Measurements from ENCODE around the gene IL17RE.
A peak's percentile ranks its signal among the peaks of the same experiment; 100 is the strongest.
"Not testable (repeated sequence)": the region's sequence is repeated elsewhere in the genome, so short reads cannot be mapped to it uniquely, and the experiment has no call there.

IL17RE gene

DNA sequence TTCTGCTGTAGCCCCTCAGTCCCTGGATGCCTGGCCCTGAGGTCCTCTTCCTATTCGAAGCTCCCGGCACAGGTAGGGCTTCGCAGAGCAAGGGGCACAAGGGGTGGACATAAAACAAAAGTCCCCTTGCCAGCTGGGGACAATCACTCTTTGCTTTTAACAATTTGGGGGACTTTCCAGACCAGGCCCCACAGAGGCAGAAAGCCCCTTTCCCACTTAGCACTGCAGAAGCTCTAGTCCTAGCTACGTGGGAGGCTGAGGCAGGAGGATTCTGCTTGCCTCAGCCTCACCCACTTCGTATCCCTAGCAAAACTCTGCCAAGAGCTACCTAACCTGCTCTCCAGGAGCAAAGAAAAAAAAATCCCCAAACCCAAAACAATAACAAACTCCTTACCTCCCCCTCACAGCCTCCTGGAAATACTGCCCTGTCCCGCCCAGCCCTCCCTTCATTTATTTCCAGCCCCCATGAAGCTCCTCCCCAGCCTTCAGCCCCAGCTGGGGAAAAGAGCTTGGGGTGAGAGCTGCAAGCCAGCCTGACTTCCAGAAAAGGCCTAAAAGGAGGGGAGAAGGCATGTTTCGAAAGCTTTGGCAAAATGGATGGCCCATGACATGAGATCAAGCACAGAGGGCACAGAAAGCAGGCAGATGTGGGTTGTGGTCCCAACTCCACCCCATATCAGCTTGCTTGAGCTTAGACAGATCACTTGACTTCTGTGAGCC, 22.7 kb upstream of the IL17RE start, which contains the start of gene CIDEC:
CIDEC (minus strand) TSS at position 424 of the 720 bp plus-strand sequence. CDS start 1,767 bp downstream, outside the sequence.
- no peak for DNase-seq (ENCODE audit: low spot score)

DNA sequence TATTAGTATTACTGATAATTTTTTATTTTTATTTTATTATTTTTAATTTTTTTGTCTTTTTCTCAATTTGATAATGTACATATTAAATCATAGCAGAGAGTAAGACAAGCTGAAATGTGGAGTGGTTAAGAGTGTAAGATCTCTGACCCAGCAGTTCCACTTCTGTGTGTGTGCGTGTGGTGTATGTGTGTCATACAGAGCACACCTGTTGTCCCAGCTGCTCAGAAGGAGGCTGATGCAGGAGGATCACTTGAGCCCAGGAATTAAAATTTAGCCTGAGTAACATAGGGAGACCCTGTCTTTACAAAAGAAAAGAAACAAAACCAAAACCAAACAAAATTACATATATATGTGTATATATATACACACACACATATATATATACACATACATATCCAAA, 21.2 kb upstream of the IL17RE start:
- no peak for DNase-seq (ENCODE audit: low spot score)

DNA sequence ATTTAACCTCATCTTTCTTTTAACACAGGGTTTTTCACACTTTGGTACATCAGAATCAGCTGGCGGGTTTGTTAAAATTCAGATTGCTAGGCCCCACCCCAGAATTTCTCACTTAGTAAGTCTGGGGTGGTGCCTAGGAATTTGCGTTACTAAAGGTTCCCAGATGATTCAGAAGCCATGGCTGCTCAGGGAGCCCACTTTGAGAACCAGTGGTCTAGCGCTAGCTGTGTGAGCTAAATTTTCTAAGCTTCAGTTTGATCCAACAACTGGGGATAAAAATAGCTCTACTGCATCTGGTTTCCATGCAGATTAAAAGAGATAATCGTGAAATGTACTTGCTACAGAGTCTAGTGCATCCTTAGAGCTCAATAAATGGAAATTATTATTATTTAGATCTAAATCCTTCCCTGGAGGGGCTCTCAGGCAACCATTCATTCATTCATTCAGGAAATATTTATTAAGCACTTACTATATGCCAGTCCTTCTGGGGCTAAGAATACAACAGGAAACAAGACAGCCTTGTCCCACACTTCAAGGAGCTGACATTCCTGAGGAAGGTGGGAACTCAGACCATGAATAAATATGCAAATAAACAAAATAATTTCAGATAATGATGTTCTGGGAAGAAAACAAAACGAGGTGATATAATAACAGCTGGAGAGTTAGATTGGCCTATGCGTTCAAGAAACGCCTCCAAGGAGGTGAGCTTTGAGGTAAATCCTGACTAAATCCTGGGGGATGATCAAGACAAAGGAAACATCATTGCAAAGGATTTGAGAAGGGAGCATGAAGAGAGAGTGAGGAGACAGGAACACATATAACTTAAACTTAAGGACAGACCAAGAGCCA, 18.7 kb upstream of the IL17RE start:
- DNase-seq (ENCODE audit: low spot score) = no peak

DNA sequence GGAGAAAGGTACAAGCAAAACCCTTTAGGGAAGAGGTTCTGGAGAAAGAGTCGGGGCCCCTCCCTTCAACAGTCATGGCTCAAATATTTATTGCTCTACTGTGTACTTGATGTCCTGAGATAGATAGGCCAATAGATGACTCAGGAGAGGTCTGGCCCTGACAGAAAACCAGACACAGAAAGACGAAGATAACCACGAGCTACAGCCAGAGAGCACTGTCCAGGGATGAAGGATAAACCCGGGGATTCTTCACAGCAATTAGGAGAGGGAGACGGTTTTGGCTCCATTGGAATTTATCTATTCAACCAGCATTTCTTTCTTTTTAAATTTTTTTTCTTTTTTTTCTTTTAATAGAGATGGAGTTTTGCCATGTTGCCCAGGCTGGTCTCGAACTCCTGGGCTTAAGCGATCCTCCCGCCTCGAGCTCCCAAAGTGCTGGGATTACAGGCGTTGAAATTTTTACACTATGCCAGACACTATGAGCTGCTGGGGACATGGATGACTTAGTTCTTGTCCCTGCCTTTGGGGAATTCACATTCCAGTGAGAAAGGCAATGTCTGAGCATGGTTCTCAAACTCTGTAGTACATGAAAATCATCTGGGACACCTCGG, 18.0 kb upstream of the IL17RE start:
- peak; percentile 12 for DNase-seq (ENCODE audit: low spot score)

DNA sequence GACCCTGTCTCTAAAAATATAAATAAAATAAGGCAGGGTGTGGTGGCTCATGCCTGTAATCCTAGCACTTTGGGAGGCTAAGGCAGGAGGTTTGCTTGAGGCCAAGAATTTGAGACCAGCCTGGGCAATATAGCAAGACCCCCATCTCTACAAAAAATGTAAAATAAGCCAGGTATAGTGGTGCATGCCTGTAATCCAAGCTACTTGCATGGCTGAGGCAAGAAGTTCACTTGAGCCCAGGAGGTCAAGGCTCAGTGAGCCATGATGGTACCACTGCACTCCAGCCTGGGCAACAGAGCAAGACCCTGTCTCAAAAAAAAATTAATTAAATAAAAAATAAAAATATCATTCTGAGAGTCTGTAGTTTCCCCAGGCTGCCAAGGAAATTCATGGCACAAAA, 16.3 kb upstream of the IL17RE start:
- DNase-seq (ENCODE audit: low spot score) = no peak

DNA sequence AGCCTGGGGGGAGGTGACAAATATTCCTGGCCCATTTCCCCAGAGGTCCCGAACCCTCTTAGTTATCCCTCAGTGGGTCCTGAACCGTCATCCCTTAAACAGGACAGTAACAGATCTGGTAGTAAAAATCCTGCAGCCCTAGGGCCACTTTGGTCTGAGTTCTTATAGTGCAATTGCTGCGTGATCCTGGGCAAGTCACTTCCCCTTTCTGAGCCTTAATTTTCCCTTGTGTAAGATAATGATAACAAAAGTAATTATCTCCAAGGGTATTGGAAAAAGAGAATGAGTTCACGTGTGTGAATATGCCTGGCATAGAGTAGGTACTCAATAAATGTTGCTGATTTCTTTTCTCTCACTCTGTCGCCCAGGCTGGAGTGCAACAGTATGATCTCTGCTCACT, 15.2 kb upstream of the IL17RE start:
- DNase-seq (ENCODE audit: low spot score) = no peak

DNA sequence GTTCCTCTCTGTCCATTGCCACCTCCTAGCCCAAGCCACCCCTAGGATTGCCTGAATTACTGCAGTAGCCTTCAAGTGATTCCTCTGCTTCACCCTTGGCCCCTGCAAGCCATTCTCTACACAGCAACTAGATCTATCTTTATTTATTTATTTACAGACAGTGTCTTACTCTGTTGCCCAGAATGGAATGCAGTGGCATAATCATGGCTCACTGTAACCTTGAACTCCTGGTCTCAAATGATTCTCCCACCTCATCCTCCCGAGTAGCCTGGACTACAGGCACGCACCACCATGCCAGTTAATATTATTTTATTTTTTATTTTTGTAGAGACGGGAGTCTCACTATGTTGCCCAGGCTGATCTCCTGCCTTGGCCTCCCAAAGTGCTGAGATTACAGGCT, 14.1 kb upstream of the IL17RE start:
- DNase-seq (ENCODE audit: low spot score) = no peak

DNA sequence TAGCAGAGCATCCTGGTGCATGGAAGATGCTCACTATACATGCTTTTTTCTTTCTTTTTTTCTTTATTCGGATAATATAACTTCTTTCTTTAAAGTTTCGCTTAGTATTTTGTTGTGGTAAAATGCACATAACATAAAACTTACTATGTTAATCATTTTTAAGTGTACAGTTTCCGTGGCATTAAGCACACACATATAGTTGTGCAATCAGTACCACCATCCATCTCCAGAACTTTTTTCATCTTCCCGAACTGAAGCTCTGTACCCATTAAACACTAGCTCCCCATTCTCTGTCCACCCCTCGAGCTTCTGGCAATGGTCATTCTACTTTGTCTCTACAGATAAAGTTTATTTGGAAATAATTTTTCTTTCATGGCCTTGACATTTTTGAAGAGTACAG, 13.2 kb upstream of the IL17RE start:
- DNase-seq (ENCODE audit: low spot score) = no peak

DNA sequence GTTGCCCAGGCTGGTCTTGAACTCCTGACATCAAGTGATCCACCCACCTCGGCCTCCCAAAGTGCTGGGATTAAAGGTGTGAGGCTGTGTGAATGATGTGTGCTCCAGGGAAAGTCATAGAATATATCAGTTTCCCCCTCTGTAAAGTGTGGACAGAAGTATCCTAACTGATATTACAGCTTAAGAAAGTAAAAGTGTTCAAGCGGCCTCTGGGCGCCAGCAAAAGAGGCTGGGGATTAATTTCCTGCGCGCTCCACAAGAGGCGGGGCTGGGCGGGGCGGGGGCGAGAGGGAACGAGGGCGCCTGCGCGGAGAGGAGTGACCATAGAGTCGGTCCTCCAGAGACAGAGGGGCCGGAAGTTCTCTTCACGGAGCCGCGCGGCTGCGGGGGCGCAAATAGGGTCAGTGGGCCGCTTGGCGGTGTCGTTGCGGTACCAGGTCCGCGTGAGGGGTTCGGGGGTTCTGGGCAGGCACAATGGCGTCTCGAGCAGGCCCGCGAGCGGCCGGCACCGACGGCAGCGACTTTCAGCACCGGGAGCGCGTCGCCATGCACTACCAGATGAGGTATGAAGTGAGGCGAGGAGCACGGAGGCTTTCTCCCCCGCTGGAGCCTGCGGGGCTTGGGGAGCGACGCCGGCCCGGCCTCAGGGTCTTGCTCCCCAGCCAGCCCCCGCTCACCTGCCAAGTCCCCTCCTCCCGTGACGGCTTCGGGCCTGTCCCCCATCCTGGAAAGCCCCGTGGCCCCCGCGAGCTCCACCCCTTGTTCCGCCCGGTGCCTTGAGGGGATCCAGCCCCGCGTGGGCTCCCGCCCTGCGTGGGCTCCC, 12.2 kb upstream of the IL17RE start, which contains the start of gene JAGN1:
JAGN1 (plus strand) TSS at position 362 of the 823 bp plus-strand sequence; CDS start at position 475, 113 bp downstream.
- peak; percentile 92 for DNase-seq (ENCODE audit: low spot score)

DNA sequence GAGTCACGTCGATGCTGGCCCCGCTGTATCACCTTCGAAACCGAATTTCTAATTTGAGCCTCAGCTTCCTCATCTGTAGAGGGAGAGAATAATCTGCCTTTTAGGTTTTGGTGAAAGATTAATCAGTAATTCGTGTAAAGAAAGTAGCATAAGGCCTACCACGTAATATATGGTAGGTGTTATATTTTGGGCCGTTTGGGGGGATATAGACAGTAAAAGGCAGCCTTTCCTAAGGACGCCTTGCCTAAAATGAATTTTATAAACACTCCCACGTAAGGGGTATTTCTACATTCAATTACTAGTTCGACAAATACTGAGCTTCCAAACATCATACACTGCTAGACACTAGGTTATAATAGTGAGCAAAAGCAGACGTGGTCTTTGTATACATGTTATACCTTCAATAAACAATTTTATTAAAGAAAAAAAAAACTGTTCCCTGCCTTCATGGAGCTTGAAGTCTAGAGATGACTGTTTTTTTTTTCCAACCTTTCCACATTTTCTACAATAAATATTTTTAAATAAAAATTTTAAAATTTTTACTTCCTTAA, 11.5 kb upstream of the IL17RE start:
- DNase-seq (ENCODE audit: low spot score) = no peak

DNA sequence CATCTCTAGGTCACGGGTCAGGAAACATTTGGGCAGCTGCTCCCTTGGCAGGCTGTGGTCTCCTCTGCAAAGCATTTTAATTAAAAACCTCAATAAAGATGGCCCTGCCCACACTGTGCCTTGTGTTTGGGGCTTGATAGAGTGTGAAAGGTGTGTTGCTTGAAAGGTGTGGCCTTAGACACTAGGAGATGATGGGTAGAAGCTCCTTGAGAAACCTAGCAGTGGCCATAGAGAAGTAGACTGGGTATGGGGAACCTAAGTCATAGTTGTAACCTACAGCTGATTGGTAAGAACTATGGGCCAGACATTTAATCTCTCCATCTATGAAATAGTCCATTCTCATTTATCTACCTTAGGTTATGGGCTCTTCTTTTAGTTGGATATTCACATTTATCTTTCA, 8.9 kb upstream of the IL17RE start:
- DNase-seq (ENCODE audit: low spot score) = no peak

DNA sequence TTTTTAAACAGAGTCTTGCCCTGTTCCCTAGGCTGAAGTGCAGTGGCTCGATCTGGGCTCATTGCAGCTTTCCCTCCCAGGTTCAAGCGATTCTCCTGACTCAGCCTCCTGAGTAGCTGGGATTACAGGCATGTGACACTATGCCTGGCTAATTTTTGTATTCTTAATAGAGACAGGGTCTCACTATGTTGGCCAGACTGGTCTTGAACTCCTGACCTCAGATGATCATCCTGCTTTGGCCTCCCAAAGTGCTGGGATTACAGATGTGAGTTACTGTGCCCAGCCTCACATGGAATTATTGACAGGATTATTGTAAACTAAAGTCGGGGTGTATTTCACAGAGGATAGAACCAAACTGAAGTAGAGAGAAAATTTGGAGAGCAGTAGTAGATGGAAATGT, 6.9 kb upstream of the IL17RE start:
- DNase-seq (ENCODE audit: low spot score) = not testable (repeated sequence)

DNA sequence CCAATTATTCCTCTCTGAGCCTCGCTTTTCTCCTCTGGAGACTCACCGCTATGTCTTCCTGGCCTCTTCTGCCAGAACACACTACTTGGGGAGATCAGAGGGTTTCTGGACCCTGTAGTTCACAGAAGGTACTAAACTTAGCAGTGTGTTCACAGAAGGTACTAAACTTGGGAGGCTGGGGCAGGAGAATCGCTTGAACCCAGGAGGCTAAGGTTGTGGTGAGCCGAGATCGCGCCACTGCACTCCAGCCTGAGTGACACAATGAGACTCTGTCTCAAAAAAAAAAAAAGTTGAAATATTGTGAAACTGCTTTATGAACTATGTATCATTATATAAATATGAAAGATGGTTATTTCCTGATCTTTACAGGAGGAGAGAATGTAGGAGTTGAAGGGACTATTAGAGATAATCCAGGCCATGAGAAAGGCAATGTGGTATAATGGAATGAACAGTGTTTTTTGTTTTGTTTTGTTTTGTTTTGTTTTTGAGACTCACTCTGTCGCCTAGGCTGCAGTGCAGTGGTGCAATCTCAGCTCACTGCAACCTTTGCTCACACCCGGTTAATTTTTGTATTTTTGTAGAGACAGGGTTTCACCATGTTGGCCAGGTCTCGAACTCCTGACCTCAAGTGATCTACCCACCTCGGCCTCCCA, 5.8 kb upstream of the IL17RE start:
- DNase-seq (ENCODE audit: low spot score) = not testable (repeated sequence)

DNA sequence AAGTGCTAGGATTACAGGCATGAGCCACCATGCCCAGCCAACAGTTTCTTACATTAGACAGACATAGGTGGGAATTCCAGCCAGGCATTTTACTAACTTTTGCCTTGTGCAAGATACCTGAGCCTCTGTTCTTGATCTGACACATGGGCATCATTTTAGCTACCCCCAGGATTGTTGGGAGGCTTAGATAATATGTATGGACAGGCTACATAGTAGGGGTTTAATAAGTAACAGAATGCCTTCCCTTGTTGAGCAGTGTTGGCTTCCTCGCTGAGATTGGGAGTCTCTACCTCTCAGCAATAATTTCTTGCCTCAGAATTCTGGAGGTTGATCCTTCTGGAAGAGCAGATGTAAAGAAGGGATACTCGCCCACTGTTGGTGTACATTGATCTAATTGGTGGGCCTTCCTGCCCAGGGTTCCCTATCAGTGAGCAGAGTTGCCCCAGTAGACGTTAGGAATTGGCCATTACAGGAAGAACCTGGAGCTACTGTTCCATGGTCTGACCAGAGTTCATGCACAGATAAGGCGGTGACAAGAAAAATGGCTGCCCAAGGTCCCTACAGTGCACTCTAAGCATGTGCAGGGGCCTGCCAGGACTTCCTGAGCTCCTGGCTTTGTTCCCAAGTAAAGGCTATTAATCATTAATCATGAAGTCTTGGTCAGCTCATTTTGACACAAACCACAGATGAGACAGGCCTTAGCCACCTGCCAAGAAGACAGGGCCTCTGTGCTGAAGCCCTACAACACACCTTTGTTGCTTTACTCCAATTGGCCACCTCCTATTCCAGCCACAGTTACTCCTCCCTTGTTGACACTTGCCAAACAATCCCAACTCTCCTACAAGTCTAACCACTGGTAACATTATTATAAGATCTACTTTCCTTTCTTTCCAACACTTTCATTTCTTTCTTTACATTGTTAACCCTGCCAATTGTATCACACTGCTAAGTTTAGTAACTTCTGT, 5.0 kb upstream of the IL17RE start:
- no peak for DNase-seq (ENCODE audit: low spot score)

DNA sequence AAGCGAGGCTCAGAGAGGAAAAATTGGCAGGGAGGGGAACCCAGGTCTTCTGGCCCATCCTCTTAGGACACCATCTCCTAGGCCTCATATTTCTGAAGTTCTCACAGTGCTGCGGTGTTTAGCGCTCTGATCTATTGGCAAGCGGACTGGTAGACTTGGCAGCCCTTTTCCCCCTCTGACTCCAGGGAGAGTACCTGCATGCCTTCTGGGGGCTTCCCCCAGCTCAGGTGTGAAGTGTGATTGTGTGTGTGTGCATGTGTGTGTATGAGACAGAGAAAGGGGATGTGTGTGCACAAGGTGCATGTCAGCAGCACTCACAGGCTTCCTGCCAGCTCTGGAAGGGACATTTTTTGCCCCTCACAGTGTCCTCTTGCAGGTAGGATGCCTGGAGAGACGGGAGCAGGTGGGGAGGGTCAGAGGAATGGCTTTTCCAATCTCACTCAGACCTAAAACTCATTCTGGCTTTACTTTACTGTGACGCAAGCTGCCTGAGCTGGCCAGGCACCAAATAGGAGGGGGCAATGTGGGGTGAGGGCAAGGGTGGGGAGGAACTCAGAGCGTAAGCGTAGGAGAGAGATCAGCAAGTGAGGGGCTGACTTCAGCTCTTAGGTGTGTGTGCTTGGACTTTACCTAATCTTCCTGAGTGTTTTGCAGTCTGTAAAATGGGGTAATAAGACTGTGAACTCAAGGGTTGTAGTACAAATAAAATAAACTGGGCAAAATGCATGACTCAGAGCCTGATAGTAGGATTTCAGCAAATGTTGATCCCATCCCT, 4.0 kb upstream of the IL17RE start:
- DNase-seq (ENCODE audit: low spot score) = no peak

DNA sequence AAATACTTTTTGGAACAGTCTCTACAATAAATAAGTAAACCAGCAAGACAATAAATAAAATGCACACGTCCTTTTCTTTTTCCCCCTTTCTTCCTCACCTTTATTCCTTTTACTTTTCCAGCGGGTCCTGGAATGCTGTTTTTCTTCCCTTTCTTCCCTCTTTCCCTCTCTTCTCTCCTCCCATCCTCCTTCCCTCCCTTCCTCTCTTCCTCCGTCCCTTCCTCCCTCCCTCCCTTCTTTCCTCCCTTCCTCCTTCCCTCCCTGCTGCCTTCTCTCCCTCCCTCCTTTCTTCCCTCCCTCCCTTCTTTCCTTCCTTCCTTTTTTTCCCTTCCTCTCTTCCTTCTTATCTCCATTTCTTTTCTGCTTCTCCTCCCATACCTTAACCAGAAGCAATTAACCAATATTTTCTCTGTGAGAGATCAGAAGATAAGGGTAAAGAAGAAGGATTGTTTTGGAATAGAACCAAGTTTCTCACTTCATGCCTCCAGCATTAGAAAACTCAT, 3.3 kb upstream of the IL17RE start:
- DNase-seq (ENCODE audit: low spot score) = no peak

DNA sequence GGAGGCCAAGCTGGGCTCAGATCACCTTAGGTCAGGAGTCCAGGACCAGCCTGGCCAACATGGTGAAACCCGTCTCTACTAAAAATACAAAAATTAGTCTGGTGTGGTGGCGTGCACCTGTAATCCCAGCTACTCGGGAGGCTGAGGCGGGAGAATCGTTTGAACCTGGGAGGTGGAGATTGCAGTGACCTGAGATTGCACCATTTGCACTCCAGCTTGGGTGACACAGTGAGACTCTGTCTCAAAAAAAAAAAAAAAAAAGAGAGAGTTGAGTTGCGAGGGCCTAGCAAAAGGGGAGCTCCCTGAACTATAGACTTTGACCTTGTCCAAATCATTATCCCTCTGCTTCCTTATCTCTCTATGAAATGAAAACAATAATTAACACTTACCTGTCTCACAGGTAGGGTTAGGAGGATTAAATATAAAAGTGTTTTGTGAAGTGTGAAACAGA, 1.7 kb upstream of the IL17RE start:
- not testable (repeated sequence) for DNase-seq (ENCODE audit: low spot score)

DNA sequence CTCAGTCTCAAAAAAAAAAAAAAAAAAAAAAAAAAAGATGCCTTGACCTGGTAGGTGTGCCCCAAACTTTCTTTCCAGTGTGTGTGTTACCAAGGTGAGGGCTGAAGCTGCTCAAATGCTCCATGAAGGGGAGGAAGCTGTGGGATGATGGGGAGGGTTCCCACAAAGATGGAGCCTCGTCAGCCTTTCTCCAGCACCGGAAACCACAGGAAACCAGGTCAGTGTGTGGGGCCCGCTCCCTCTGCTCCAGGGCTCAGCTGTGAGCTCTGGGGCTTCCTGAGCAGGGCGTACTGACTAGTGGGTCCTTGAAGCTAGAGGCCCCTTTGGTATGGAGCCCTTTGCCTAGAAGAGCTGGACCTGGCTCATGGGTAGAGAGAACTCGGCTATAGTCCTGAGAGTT, 681 bp upstream of the IL17RE start:
- DNase-seq (ENCODE audit: low spot score) = no peak

DNA sequence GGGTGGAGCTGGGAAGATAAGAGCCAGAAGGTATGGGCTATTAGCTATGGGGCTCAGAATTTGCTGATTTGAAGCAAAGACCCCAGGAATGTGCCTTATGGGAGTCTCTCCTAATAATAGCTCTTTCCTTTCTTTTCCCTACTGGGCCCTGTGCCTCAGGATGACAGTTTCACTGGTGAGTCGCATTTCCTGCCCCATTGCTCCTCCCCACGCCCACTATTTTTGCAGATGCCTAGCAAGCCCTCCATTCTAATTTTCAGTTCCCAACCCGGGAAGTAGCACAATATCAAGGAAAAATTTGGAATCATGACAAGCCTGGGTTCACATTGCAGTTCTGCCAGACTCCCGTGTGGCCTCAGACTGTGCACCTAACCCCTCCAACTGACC, 583 bp downstream of the IL17RE start:
- DNase-seq (ENCODE audit: low spot score) = no peak

Measured in hematopoietic multipotent progenitor cell treated with erythropoietin and hydrocortisone succinate and interleukin-3 and kit ligand, for 15 days (in vitro differentiated cells).